GM12892 (cell line): ENCODE measurements around the gene CELF2.

Experiments
- POLR2AphosphoS5 ChIP-seq: IDR thresholded peaks from 2 replicates; pipeline ENCODE4 v1.6.1; 2011; ENCODE audit warnings: low read depth, low read length, control low read depth
- TAF1 ChIP-seq: IDR thresholded peaks from 2 replicates; pipeline ENCODE4 v1.6.1; 2011; ENCODE audit warnings: low read depth, mild to moderate bottlenecking, control low read depth, low read length, borderline replicate concordance

- TF ChIP-seq POLR2AphosphoS5: no peak
- no peak for TF ChIP-seq TAF1
Measured at GRCh38 chr10:11257440-11258090, 239.9 kb downstream of the CELF2 start.
